Neural cell (in vitro differentiated cells): ENCODE data around the gene FAF1.

Experiments used
- POLR2AphosphoS5 ChIP-seq: IDR thresholded peaks from 2 replicates; pipeline ENCODE4 v1.6.1; 2012
- REST ChIP-seq: IDR thresholded peaks from 2 replicates; pipeline ENCODE4 v1.6.1; 2012; ENCODE audit warnings: borderline replicate concordance
- TAF1 ChIP-seq: IDR thresholded peaks from 2 replicates; pipeline ENCODE4 v1.6.1; 2012; ENCODE audit warnings: low read depth
- TF ChIP-seq, protein P1 (sequence below): fragments of 450-650 bp; IDR thresholded peaks from 2 replicates; pipeline ENCODE4 v1.5.1; 2014; ENCODE audit warnings: antibody characterized with exemption, mild to moderate bottlenecking, moderate library complexity; ENCODE audit not compliant: poor library complexity, severe bottlenecking

DNA sequence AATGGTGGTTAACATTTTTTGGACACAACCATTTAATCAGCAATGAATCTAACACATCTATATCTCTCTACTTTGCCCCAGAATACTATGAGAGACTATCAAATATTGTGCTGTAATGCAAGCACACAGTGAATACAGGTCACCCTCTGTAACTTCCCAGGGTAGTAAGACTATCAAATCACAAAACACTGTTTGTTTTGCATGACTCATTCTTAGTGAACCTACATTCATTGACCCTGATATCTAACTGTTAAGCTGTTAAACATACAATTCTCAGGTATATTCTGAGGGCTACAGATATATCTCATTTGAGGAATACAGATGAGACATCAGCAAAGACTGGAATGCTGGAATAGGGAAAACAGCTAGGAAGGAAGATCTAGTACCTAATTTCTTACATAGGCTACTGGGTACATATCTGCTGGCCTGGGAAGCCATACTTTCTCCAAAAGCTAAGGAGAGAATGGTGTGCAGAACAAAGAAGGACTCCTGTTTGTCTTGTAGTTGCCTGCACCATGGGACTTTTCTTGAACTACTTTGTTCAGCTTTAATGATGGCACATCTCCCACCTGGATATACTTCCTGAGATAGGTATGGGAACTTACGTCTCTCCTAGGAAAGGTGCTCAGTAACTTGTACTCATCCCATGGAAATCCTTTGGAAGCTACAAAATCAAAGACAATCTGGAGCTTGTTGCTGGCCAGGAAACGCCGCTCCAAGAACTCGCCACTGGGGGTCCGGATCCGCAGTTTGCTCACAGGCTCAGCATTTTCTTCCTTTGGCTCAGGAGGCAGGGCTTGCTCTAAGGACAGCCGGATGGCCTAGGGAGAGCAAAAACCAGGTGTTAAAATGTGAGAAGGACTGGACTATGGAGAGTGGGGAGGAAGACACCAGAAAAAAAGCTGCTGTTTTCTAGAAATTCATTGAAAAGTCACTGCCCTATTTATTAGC lies 484.9 kb downstream of the FAF1 start:
- TF ChIP-seq, protein P1, sequence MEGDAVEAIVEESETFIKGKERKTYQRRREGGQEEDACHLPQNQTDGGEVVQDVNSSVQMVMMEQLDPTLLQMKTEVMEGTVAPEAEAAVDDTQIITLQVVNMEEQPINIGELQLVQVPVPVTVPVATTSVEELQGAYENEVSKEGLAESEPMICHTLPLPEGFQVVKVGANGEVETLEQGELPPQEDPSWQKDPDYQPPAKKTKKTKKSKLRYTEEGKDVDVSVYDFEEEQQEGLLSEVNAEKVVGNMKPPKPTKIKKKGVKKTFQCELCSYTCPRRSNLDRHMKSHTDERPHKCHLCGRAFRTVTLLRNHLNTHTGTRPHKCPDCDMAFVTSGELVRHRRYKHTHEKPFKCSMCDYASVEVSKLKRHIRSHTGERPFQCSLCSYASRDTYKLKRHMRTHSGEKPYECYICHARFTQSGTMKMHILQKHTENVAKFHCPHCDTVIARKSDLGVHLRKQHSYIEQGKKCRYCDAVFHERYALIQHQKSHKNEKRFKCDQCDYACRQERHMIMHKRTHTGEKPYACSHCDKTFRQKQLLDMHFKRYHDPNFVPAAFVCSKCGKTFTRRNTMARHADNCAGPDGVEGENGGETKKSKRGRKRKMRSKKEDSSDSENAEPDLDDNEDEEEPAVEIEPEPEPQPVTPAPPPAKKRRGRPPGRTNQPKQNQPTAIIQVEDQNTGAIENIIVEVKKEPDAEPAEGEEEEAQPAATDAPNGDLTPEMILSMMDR: no peak
- no peak for TF ChIP-seq TAF1
- no peak for TF ChIP-seq POLR2AphosphoS5
- no peak for TF ChIP-seq REST
